Activated CD4-positive, alpha-beta T cell treated with anti-CD3 and anti-CD28 coated beads for 24 hours (primary cell): ENCODE data around the gene B3GAT1.

Experiments
- DNase-seq, 2 donors: peaks; one replicate each; pipeline ENCODE4 v3.0.0-alpha.2; 2020; ENCODE audit warnings: low read depth in 2 of 2

The B3GAT1 gene

GRCh38 chr11:134391656-134392055, 20.4 kb downstream of the B3GAT1 start:
- no peak for DNase-seq

- no peak for DNase-seq
Measured at GRCh38 chr11:134390706-134391569, 21.1 kb downstream of the B3GAT1 start.

GRCh38 chr11:134389464-134390180, 22.4 kb downstream of the B3GAT1 start:
- no peak for DNase-seq

GRCh38 chr11:134388590-134388989, 23.5 kb downstream of the B3GAT1 start:
- DNase-seq: no peak

- no peak for DNase-seq
Measured at GRCh38 chr11:134387501-134387900, 24.5 kb downstream of the B3GAT1 start.

GRCh38 chr11:134386945-134387344, 25.1 kb downstream of the B3GAT1 start:
- DNase-seq: no peak

GRCh38 chr11:134385774-134386565, 26.1 kb downstream of the B3GAT1 start:
- no peak for DNase-seq

- no peak for DNase-seq
Measured at GRCh38 chr11:134385171-134385570, 26.9 kb downstream of the B3GAT1 start.

- DNase-seq: no peak
Measured at GRCh38 chr11:134384406-134384805, 27.6 kb downstream of the B3GAT1 start.

- DNase-seq: no peak
Measured at GRCh38 chr11:134383576-134384221, 28.3 kb downstream of the B3GAT1 start.

- no peak for DNase-seq
Measured at GRCh38 chr11:134382830-134383229, 29.2 kb downstream of the B3GAT1 start.

- no peak for DNase-seq
Measured at GRCh38 chr11:134382257-134382656, 29.8 kb downstream of the B3GAT1 start.

GRCh38 chr11:134380785-134381184, 31.3 kb downstream of the B3GAT1 start:
- DNase-seq: no peak

- no peak for DNase-seq
Measured at GRCh38 chr11:134380229-134380628, 31.8 kb downstream of the B3GAT1 start.

GRCh38 chr11:134379241-134379640, 32.8 kb downstream of the B3GAT1 start:
- no peak for DNase-seq

GRCh38 chr11:134377876-134378275, 34.2 kb downstream of the B3GAT1 start:
- no peak for DNase-seq

- DNase-seq: no peak
Measured at GRCh38 chr11:134376150-134376921, 35.7 kb downstream of the B3GAT1 start.

GRCh38 chr11:134374891-134375550, 37.0 kb downstream of the B3GAT1 start:
- no peak for DNase-seq

GRCh38 chr11:134374171-134374570, 37.9 kb downstream of the B3GAT1 start:
- no peak for DNase-seq

GRCh38 chr11:134373591-134374052, 38.4 kb downstream of the B3GAT1 start:
- no peak for DNase-seq
